RPMI7951 (cell line): ENCODE measurements around the gene PANK2. TPM values are rescaled to one million over a fixed set of nuclear protein-coding genes. Genes with fewer than 3 reads are reported as not detected.
"Not testable (repeated sequence)": the region's sequence is repeated elsewhere in the genome, so short reads cannot be mapped to it uniquely, and the experiment has no call there.

Experiments
- DNase-seq: peaks from one replicate; pipeline ENCODE4 v3.0.0-alpha.2; 2012; ENCODE audit warnings: low read depth
- total RNA-seq: library from RNA; depleted of rRNA; stranded (reverse); fragments of >200 nt; shearing (Covaris generic); gene quantifications from 2 replicates; pipeline ENCODE4 v1.2.3, GENCODE V29; 2014

PANK2 gene
- total RNA-seq, 1 experiment from 2014 or later: 60.7 TPM

DNA sequence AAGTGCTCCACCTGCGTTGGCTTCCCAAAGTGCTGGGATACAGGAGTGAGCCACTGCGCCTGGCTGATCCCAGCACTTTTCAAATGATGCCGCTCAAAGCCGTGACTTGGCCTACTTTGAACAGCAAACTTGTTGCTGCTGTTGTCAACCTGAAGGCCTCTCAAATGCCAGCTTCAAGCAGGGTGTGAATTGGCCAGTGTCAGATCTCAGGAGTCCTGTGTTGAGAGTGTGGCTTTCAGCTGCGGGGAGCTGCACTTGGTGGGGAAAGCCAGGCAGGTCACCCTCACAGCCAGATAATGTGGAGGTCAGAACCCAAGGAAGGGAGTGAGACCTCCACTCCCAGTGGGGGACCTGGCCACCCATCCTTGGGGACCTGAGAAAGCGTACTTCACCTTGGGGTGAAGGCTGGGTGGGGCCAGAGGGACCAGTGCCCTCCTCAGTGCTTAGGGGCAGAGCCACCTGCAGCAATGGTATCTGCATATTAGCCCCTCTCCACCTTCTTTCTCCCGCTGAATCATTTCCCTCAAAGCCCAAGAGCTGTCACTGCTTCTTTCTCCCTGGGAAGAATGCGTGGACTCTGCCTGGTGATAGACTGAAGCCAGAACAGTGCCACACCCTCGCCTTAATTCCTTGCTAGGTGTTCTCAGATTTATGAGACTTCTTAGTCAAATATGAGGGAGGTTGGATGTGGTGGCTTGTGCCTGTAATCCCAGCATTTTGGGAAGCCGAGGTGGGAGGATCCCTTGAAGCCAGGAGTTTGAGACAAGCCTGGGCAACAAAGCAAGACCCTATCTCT, 19.1 kb upstream of the PANK2 start:
- no peak for DNase-seq

DNA sequence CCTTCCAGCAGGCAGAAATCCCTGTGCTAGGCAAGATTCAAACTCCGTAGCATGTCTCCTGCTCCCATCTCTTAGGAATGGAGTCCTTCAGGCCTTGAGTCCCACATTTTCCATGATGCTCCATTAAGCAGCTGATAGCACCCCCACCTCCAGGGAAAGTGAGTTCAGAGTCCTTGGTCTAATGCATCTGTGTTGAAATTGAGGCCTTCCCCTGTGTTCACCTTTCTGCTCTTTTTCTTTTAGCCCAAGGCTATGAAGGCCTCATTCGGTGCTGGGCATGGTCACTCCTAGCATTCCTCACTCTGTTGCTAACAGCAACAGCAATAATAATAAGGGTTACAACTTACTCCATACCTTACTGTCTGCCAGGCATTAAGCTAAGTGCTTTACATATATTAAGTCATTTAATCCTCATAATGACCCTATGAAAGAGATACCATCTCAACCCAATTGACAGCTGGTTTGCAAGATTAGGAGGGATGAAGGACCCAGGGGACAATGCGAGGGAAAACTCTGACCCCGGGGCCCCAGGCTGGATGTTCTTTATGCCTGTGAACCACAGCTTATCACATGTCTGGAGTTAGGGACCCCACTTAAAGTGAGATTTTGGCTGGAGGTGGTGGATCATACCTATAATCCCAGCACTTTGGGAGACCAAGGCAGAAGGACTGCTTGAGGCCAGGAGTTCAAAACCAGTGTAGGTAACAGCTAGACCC, 17.5 kb upstream of the PANK2 start:
- peak; percentile 59 for DNase-seq

DNA sequence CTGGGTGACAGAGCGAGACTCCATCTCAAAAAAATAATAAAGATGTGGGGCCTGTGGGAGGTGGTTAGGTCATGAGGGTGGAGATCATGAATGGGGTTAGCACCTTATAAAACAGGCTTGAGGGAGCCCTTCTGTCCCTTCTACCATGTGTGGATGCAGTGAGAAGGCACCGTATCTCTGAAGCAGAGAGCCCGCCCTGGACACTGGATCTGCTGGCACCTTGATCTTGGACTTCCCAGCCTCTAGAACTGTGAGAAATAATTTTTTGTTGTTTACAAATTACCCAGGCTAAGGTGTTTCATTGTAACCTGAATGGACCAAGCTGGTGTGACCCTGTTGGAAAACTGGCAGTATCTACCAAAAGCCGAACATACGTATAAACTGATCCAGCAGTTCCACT, 15.7 kb upstream of the PANK2 start:
- no peak for DNase-seq

DNA sequence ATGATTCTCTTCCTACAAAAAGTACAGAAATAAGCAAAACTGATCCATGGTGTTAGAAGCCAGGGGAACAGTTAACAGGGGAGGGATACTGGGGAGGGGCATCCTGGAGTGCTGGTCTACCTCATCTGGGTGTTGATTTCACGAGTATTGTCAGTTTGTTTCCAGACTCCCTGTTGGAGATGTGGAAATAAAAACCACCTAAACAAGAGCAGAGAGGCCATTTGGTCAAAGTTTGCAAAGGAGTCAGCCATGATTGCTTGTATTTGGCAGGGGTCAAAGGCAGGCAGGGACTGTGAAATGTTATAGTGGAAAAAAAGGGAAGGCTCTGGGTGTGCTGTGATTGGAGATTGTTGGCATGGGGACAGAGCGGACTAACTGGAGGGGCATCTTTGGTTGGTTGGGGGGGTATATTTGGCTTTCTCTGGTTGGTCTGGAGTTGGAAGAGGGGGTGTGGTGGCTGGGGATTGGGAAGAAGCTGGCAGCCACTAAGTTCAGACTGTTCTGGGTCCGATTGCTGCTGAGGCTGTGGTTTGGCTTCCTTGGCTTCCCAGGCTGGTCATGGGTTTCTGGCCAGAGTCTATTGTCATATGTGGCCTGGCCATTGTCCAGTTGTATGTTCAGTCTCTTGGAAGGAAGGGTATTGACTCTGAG, 14.9 kb upstream of the PANK2 start:
- DNase-seq: peak; percentile 28

DNA sequence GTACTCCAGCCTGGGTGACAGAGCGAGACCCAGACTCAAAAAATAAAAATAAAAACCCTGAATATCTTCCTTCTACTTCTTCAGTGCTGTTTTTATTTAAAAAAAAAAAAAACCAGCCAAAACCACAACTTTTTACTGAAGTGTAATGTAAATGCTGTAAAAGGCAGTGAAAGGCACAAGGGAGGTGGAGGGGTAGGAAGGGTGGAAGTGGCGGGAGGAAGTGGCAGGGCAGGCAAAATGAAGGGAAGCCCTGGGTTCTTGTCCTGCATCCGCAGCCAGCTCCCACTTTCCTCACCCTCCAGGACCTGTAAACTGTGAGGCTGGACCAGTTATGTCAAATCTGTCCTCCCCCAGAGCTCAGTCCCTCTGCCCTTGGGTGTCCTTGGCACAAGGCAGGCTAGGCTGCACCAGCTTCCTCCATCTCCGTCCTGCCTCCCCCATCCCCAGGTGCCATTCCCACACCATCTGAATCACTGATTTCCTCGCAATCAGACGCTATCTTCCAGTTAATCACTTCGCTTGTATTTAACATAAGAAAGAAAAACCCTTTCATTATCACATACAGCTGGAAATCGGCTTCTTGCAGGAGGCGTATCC, 13.7 kb upstream of the PANK2 start:
- DNase-seq: no peak

DNA sequence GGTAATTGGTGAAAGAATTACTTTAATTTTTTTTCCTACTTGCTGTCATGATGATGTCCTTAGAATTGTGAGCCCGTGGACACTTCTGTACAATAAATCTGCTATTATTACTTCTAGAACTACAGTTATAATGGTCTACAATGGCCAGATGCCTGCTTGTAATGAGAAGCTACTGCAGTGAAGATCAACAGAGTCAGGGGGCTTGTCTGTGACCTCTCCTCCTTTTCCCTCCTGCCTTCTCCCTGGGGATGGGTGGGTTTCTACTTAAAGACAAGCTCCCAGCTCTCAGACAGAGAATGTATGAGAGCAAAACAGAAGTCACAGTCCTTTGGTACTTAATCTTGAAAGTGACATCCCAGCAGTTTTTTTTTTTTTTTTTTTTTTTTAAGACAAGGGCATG, 13.2 kb upstream of the PANK2 start:
- DNase-seq: no peak

DNA sequence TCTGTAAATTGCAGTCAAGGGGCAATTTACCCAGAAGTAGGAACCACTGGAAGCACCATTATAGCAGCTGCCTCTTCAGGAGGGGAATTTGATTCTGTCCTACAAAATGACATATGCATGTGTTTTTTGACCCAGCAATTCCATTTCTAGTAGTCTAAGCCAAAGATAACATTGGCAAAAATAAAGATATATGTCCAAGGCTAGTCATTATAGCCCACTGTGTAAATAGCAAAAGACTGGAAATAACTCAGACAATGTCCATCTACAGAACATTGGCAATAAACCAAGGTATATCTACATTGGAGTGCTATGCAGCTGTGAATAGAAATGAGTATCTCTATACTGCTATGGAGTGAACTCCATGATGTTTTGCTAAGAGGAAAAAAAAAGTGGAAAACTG, 12.5 kb upstream of the PANK2 start:
- no peak for DNase-seq

DNA sequence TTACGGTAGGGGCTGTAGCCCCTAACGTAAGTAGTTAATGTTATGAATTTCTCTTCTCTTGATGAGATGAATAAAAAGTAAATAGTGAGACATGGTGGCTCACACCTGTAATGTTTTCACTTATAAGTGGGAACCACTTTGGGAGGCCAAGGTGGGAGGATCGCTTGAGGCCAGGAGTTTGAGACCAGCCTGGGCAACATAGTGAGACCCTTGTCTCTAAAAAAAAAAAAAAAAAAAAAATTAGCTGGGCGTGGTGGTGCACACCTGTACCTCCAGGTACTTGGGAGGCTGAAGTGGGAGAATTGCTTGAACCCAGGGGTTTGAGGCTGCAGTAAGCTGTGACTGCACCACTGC, 10.3 kb upstream of the PANK2 start:
- DNase-seq: not testable (repeated sequence)

DNA sequence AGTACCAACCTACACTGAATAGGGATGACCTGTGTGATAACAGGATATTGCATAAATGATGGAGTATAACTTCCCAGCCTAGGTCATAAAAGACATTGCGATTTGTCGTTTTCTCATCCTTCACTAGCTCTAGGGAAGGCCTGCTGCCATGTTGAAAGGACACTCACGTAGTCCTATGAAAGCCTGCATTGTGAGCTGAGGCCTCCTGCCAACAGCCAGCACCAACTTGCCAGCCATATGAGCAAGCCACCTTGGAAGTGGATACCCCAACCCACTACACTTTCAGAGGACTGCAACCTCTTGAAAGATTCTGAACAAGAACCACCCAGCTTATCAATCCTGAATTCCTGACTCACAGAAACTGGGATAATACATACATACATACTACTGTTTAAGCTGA, 3.5 kb upstream of the PANK2 start:
- no peak for DNase-seq

DNA sequence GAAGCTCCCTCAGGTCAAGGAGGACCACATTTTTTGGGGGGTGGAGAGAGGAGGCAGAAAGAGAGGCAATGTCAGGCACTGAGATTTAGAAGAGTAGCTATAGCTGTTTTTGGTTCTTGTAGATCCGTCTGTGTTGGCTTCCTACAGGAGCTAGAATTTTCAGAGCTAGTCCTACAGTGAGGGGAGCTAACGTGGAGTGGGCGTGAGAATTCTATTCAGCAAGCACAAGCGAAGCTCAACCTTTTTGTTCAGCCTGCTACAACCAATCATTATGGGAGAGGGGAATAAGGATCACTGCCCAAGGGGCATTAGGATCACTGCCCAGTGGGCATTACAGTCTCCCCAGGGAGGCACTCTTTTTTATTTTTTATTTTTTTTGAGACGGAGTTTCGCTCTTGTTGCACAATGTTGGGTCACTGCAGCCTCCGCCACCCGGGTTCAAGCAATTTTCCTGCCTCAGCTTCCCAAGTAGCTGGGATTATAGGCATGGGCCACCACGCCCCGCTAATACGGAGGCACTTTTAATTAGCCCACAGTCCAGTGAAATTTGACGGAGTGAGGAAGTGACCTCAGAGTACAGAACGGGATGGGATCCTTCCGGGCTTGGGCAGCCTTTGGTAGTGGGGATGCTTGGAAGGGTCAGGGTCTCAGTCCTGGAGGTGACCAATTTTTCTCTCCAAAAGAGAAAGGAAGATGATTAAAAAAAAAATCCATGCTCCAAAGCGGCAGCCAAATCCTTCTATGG, 1.1 kb upstream of the PANK2 start:
- DNase-seq: peak; percentile 67

DNA sequence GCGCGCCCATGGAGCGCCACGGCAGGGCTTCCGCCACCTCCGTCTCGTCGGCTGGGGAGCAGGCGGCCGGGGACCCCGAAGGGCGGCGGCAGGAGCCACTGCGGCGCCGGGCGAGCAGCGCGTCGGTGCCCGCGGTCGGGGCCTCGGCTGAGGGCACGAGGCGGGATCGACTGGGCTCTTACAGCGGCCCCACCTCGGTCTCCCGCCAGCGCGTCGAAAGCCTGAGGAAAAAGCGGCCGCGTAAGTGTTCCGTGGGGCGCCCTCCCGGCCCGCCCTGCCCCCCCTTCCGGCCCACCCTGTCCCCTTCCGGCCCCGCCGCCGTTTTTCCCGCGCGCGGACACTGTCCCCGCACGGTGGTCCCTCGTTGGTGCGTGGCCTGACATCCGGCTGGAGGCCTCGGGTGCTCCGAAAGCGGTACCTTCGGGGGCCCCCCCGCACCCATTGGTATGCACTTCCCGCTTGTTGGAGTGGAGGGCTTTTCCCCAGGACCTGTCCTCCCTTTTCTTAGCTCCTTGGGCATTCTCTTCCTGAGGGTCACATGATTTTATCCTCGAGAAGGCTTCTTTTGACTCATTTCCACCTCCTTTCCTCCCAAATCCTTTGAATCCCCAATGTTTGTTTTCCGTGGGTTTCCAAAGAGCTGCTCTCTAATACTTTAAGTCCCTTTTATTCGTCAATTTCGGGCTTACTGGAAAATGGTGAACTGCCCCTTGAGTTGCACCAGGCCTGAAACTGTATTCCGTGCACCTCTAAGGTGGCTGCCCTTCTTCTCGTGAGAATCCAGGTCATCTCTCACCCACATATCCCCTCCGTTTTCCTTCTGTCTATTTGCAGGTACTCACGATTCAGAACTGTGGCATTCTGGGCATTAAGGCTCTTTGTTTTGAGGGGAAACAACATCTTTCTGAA, 556 bp downstream of the PANK2 start:
- DNase-seq: peak; percentile 48

DNA sequence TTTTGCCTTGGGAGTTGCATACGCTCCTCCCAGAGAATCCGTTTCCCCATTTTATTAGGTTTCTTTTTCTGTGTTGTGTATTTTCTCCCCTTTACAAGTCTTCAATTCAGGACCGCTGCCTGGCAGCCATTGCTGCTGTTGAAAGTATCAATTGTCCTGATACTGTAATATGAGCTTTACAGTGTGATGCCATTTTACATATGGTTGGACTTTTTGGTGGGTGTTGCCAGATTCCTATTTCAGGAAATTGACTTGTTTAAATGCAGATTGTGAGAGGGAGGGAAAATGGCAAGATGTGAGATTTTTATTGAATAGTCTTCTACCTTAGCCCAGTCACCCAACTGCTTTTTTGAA, 1.2 kb downstream of the PANK2 start:
- DNase-seq: peak; percentile 53

DNA sequence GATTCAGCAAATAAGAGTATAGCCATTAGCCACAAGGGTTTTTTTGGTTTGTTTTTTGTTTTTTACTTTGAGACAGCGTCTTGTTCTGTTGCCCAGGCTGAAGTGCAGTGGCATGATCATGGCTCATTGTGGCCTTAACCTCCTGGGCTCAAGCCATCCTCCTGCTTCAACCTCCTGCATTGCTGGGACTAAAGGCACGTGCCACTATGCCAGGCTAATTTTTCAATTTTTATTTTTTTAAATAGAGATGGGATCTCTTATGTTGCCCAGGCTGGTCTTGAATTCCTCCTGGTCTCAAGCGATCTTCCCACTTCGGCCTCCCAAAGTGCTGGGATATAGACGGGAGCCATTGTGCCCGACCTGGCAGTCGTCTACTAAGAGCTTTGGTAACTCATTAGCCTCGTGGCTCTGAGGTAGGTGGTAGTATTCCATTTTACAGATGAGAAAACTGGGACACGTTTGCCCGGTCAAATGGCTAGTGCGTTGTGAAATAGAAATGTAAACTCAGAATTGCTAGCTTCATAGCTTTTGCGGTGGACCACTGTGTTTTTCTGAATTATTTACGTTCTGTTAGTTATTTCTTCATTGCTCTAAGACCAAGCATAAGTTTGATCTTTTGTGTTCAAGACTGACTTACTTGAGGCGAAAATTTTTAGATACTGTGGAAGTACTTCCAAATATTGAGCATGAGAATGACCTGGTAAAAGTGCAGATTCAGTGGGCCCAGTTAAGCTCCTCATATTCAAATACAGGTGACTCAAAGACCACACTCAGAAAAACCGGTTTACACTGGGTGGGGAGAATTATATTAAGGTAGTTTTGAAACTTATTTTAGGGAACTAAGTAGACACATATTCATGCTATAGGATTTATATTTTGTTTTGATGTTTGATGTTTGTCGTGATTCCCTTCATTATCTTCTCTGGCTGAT, 2.1 kb downstream of the PANK2 start:
- no peak for DNase-seq

DNA sequence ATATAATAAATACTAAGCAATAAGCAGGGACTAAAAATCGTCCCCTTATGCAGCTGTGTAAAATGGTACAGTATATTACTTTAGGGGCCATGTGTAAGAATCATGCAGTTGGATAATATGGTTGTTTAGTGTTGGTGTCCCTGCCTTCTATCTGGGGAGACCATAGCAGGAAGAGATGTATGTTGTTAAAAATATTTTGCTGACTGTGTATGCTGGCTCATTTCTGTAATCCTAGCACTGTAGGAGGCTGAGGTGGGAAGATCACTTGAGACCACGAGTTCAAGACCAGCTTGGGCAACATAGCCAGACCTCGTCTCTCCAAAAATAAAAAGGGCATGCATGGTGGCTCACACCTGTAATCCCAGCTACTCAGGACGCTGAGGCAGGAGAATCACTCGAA, 5.6 kb downstream of the PANK2 start:
- DNase-seq: no peak

DNA sequence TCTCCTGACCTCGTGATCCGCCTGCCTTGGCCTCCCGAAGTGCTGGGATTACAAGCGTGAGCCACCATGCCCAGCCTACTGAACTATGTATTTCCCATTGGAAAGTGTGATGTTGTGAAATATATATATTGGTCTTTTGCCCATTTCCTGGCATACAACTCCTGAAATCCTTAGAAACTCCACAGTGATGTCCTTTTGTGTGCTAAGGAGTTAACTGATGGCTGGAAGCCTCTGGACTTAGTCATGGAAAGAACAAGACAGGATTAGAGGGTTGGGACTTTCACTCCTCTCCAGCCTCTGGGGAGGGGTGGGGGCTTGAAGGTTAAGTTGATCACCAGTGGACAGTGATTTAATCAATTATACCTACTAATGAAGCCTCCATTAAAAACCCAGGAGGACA, 7.1 kb downstream of the PANK2 start:
- no peak for DNase-seq

DNA sequence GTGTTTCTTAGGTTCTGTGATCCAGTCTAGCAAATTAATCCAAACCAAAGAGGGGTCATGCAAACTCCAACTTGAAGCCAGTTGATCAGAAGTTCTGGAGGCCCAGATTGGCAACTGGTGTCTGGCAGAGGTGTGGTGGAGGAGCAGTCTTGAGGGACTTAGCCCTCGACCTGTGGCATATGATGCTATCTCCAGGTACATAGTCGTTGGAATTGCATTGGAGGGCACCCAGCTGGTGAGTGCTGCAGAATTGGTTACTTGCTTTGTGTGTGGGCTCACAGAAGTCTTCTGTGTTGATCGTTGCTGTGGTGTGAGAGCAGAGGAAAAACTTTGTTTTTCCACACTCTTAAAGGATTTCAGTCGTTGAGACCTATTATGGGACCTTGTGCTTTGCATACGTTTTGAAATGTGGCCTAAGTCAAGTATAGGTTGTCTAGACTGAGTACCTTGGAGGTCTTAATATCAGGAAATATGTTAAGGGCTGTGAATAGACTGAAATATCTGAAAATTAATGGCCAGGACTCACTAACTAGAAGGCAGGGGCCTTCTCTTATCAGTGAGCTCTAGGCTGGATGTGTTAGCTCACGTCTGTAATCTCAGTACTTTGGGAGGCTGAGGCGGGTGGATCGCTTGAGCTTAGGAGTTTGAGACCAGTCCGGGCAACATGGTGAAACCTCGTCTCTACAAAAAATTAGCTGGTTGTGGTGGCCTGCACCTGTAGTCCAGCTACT, 7.8 kb downstream of the PANK2 start:
- DNase-seq: no peak

DNA sequence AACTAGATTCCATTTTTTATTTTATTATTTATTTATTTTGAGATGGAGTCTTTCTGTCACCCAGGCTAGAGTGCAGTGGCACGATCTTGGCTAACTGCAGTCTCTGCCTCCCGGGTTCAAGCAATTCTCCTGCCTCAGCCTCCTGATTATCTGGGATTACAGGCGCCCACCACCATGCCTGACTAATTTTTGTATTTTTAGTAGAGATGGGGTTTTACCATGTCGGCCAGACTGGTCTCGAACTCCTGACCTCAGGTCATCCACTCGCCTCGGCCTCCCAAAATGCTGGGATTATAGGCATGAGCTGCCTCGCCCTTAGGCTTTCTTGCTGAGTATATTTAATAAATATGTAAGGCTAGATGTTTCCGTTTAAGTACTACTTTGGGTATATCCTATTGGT, 9.0 kb downstream of the PANK2 start:
- not testable (repeated sequence) for DNase-seq

DNA sequence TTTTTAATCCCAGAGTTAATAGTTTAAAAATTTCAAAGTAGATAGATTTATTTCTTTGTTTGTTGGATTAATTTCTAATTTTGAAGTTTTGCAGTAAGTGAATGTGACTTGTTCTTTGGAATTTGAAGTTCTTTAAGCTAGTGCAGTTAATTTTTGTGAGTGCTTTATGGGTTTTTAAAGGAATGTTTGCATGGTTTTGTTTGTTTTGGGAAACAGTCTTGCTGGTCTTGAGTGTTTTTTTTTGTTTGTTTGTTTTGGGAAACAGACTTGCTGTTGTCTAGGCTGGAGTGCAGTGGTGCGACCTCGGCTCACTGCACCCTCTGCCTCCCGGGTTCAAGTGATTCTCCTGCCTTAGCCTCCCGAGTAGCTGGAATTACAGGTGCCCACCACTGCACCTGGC, 9.5 kb downstream of the PANK2 start:
- no peak for DNase-seq

DNA sequence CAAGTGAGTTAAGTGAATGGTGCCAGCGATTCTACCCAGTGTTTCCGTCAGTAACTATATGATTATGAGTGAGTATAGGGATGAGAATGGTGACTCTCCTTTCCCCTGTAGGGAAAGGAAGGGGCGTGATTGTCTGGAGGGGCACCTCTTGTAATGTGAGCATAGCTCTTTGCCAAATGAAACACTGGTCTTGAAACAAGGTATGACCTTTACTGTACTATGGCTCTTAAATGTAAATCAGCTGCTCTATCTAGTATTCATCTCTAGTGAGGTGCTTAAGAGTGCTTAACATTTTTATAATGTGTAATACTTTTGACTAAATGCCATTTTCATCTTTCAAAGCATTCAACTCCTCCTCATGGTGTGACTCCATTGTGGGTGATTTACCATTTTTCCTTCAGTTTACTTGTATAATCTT, 11.0 kb downstream of the PANK2 start:
- DNase-seq: no peak
